H9 (cell line): ENCODE data around the gene DPH5. TPM values are rescaled to one million over a fixed set of nuclear protein-coding genes. Genes with fewer than 3 reads are reported as not detected.

Experiments used
- DNase-seq: peaks from one replicate; pipeline ENCODE4 v3.0.0-alpha.2; 2017
- H2AFZ ChIP-seq: one replicate; pipeline ENCODE4 v1.6.1; 2013; ENCODE audit warnings: mild to moderate bottlenecking, low read length, control low read depth, moderate library complexity
- H2AK5ac ChIP-seq: 2 replicates; pipeline ENCODE4 v1.6.1; 2013; ENCODE audit warnings: low read length, control low read depth, mixed read lengths; ENCODE audit not compliant: insufficient read length
- H2BK120ac ChIP-seq: one replicate; pipeline ENCODE4 v1.6.1; 2013; ENCODE audit warnings: low read depth, mild to moderate bottlenecking, low read length, control low read depth, inconsistent platforms; ENCODE audit not compliant: poor library complexity, severe bottlenecking
- H2BK12ac ChIP-seq: 2 replicates; pipeline ENCODE4 v1.6.1; 2013; ENCODE audit warnings: low read length, control low read depth, mixed read lengths, low read depth; ENCODE audit not compliant: insufficient read length
- H2BK15ac ChIP-seq: 2 replicates; pipeline ENCODE4 v1.6.1; 2013; ENCODE audit warnings: low read depth, low read length, control low read depth
- H2BK20ac ChIP-seq: one replicate; pipeline ENCODE4 v1.6.1; 2013; ENCODE audit warnings: low read depth, mild to moderate bottlenecking, low read length, control low read depth, inconsistent platforms; ENCODE audit not compliant: poor library complexity, severe bottlenecking
- H2BK5ac ChIP-seq: 2 replicates; pipeline ENCODE4 v1.6.1; 2013; ENCODE audit warnings: low read length, control low read depth, mixed read lengths; ENCODE audit not compliant: insufficient read length
- H3K14ac ChIP-seq: 2 replicates; pipeline ENCODE4 v1.6.1; 2013; ENCODE audit warnings: low read length, control low read depth; ENCODE audit not compliant: insufficient read depth
- H3K18ac ChIP-seq: 2 replicates; pipeline ENCODE4 v1.6.1; 2013; ENCODE audit warnings: low read depth, mild to moderate bottlenecking, mixed read lengths, low read length, control low read depth; ENCODE audit not compliant: insufficient read length
- H3K23ac ChIP-seq: 2 replicates; pipeline ENCODE4 v1.6.1; 2013; ENCODE audit warnings: low read length, control low read depth, mixed read lengths, low read depth; ENCODE audit not compliant: insufficient read length
- H3K23me2 ChIP-seq: 2 replicates; pipeline ENCODE4 v1.6.1; 2013; ENCODE audit warnings: low read depth, mild to moderate bottlenecking, mixed read lengths, low read length, control low read depth; ENCODE audit not compliant: insufficient read length, poor library complexity, severe bottlenecking
- H3K27ac ChIP-seq: 2 replicates; pipeline ENCODE4 v1.5.1; 2013; ENCODE audit warnings: low read length, control low read depth, mixed read lengths, low read depth; ENCODE audit not compliant: insufficient read length
- H3K27me3 ChIP-seq: 2 replicates; pipeline ENCODE4 v1.6.1; 2013; ENCODE audit warnings: low read length, control low read depth, inconsistent platforms; ENCODE audit not compliant: insufficient read depth
- H3K4ac ChIP-seq: 2 replicates; pipeline ENCODE4 v1.6.1; 2013; ENCODE audit warnings: low read depth, mild to moderate bottlenecking, control low read depth, inconsistent platforms, low read length, moderate library complexity
- H3K4me1 ChIP-seq: 2 replicates; pipeline ENCODE4 v1.6.1; 2013; ENCODE audit warnings: low read length, control low read depth, inconsistent platforms; ENCODE audit not compliant: insufficient read depth
- H3K4me2 ChIP-seq: 2 replicates; pipeline ENCODE4 v1.6.1; 2013; ENCODE audit warnings: low read length, control low read depth, mixed read lengths; ENCODE audit not compliant: insufficient read length, insufficient read depth
- H3K56ac ChIP-seq: 2 replicates; pipeline ENCODE4 v1.6.1; 2013; ENCODE audit warnings: low read depth, mild to moderate bottlenecking, mixed read lengths, low read length, control low read depth; ENCODE audit not compliant: insufficient read length
- H3K79me1 ChIP-seq: 2 replicates; pipeline ENCODE4 v1.6.1; 2013; ENCODE audit warnings: low read depth, mild to moderate bottlenecking, moderate library complexity, low read length, control low read depth, inconsistent platforms; ENCODE audit not compliant: insufficient read depth, poor library complexity, severe bottlenecking
- H3K79me2 ChIP-seq: 2 replicates; pipeline ENCODE4 v1.6.1; 2013; ENCODE audit warnings: low read length, control low read depth, inconsistent platforms; ENCODE audit not compliant: insufficient read depth
- H3K9ac ChIP-seq: 2 replicates; pipeline ENCODE4 v1.6.1; 2013; ENCODE audit warnings: low read length, control low read depth, mixed read lengths; ENCODE audit not compliant: insufficient read length; ENCODE audit errors: extremely low read depth
- H3K9me3 ChIP-seq: one replicate; pipeline ENCODE4 v1.6.1; 2013; ENCODE audit warnings: low read depth, low read length, inconsistent platforms; ENCODE audit not compliant: control insufficient read depth
- H3T11ph ChIP-seq: one replicate; pipeline ENCODE4 v1.6.1; 2013; ENCODE audit warnings: mild to moderate bottlenecking, low read length, control low read depth, inconsistent platforms
- H4K20me1 ChIP-seq: one replicate; pipeline ENCODE4 v1.6.1; 2013; ENCODE audit not compliant: control insufficient read depth, insufficient read length, insufficient read depth
- H4K5ac ChIP-seq: 2 replicates; pipeline ENCODE4 v1.6.1; 2013; ENCODE audit warnings: low read depth, mild to moderate bottlenecking, mixed read lengths, low read length, control low read depth; ENCODE audit not compliant: insufficient read length
- H4K8ac ChIP-seq: replicated peaks from 2 replicates; pipeline ENCODE4 v1.6.1; 2013; ENCODE audit warnings: low read length, control low read depth, mixed read lengths, low read depth; ENCODE audit not compliant: insufficient read length
- H4K91ac ChIP-seq: 2 replicates; pipeline ENCODE4 v1.6.1; 2013; ENCODE audit warnings: low read depth, mild to moderate bottlenecking, moderate library complexity, mixed read lengths, low read length, control low read depth; ENCODE audit not compliant: insufficient read length
- H3K27ac Mint-ChIP-seq, 3 experiments: 2 replicates in 2 of 3; 3 replicates in 1 of 3; pipeline ENCODE4 v1.8.0; 2020 to 2021; ENCODE audit warnings: mixed read lengths in 3 of 3, mild to moderate bottlenecking in 1 of 3, moderate library complexity in 1 of 3
- H3K27me3 Mint-ChIP-seq: 2 replicates; pipeline ENCODE4 v1.8.0; 2021; ENCODE audit warnings: low read depth, mild to moderate bottlenecking, moderate library complexity, mixed read lengths
- H3K36me3 Mint-ChIP-seq, 3 experiments: 2 replicates in 2 of 3; 3 replicates in 1 of 3; pipeline ENCODE4 v1.8.0; 2020 to 2021; ENCODE audit warnings: low read depth in 3 of 3, mixed read lengths in 3 of 3; ENCODE audit not compliant: insufficient read depth in 1 of 3
- H3K4me1 Mint-ChIP-seq, 2 experiments: 2 replicates each; pipeline ENCODE4 v1.8.0; 2020; ENCODE audit warnings: mixed read lengths in 2 of 2
- H3K4me3 Mint-ChIP-seq, 2 experiments: 2 replicates in 1 of 2; 3 replicates in 1 of 2; pipeline ENCODE4 v1.8.0; 2020 to 2021; ENCODE audit warnings: mild to moderate bottlenecking in 2 of 2, mixed read lengths in 2 of 2, moderate library complexity in 1 of 2
- H3K9me3 Mint-ChIP-seq, 2 experiments: 2 replicates in 1 of 2; 3 replicates in 1 of 2; pipeline ENCODE4 v1.8.0; 2020; ENCODE audit warnings: mild to moderate bottlenecking in 2 of 2, mixed read lengths in 2 of 2, moderate library complexity in 1 of 2
- WGBS: extraction: QIAGEN DNeasy Blood & Tissue Kit; methylation state at CpG from one replicate; pipeline ENCODE4 v1.1.7; 2013; ENCODE audit warnings: missing lambda C conversion rate, low lambda C conversion rate, mixed read lengths; ENCODE audit not compliant: insufficient read length; ENCODE audit errors: extremely low coverage; 5-methylcytosine and 5-hydroxymethylcytosine counted together
- total RNA-seq: library from RNA; stranded (reverse); gene quantifications from 2 replicates; pipeline ENCODE4 v1.2.1, GENCODE V29; 2021
- TF ChIP-seq, protein P1 (sequence below): fragments of 200-600 bp; sonication (generic); conservative IDR thresholded peaks from 3 replicates; pipeline ENCODE4 v1.8.0; 2021; ENCODE audit warnings: antibody characterized with exemption, mild to moderate bottlenecking

DPH5 gene
- total RNA-seq, 1 experiment from 2014 or later: 49.4 TPM

DNA sequence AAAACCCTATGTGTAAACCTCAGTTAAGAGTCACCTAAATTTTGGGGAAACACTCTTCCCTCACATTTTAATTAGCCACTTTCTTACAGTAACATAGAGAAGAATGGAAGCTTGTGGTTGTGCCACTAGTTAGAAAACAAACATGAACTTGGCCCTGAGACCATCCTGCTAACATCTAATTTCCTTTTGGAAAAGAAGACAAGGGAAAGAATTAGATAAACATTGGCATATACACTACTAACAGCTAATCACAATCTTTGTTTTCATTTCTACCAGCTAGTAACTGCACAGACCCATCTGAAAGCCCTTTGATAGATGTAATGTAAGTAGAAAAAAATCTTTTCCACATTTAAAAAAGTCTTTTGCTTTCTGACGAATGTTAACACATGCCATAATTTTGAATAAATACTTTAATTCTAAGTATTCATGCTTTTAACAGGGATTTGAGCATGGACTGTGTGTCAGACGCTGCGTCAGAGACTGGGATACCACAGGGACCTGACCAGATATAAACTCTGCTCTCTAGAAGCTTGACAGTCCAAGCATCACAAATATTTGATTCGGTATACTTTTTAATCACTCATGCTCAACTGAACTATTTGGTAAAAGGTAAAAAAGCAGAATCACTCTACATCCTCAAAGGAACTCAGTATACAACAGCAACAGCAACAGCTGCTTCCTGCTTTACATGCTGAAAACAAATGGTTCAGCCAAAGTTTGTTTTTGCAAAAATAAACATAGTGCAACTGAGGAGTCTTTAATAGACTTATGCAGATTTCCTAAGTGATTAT is 30.2 kb downstream of the DPH5 start:
- no peak overlapping the region for H2BK15ac ChIP-seq
- Mint-ChIP-seq H3K27ac (no peak overlapping the region), H3K36me3 (peaks cover 14 to 33% (median 29%) of the 10 kb centered on the region in 3 experiments; a peak in 6 of 7 replicates), H3K4me1 (no peaks in the 10 kb centered on the region), H3K9me3 (no peaks in the 10 kb centered on the region), H3K4me3 (no peak overlapping the region), H3K27me3 (no peaks in the 10 kb centered on the region)
- no peak overlapping the region for H4K5ac ChIP-seq
- H4K20me1 ChIP-seq: no peaks in the 10 kb centered on the region
- H2BK5ac ChIP-seq: no peak overlapping the region
- no peak overlapping the region for H2BK12ac ChIP-seq
- no peak overlapping the region for H2BK120ac ChIP-seq
- TF ChIP-seq, protein P1, sequence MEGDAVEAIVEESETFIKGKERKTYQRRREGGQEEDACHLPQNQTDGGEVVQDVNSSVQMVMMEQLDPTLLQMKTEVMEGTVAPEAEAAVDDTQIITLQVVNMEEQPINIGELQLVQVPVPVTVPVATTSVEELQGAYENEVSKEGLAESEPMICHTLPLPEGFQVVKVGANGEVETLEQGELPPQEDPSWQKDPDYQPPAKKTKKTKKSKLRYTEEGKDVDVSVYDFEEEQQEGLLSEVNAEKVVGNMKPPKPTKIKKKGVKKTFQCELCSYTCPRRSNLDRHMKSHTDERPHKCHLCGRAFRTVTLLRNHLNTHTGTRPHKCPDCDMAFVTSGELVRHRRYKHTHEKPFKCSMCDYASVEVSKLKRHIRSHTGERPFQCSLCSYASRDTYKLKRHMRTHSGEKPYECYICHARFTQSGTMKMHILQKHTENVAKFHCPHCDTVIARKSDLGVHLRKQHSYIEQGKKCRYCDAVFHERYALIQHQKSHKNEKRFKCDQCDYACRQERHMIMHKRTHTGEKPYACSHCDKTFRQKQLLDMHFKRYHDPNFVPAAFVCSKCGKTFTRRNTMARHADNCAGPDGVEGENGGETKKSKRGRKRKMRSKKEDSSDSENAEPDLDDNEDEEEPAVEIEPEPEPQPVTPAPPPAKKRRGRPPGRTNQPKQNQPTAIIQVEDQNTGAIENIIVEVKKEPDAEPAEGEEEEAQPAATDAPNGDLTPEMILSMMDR: no peak
- H3K4me2 ChIP-seq: no peak overlapping the region
- no peak overlapping the region for H3K23ac ChIP-seq
- WGBS: no CpG with 5 or more reads among the region's 4 CpGs
- no peak overlapping the region for H3K18ac ChIP-seq
- no peak overlapping the region for H3K27ac ChIP-seq
- H3K79me2 ChIP-seq: no peaks in the 10 kb centered on the region
- H3K14ac ChIP-seq: no peak overlapping the region
- no peaks in the 10 kb centered on the region for H3K23me2 ChIP-seq
- no peak overlapping the region for H2AK5ac ChIP-seq
- no peak overlapping the region for H2AFZ ChIP-seq
- H3K79me1 ChIP-seq: no peaks in the 10 kb centered on the region
- H3K4me1 ChIP-seq: no peaks in the 10 kb centered on the region
- no peak overlapping the region for H3K9ac ChIP-seq
- no peaks in the 10 kb centered on the region for H3K9me3 ChIP-seq
- no peaks in the 10 kb centered on the region for H3K27me3 ChIP-seq
- no peak overlapping the region for H3K4ac ChIP-seq
- no peak for DNase-seq
- H4K8ac ChIP-seq: no peak overlapping the region
- H2BK20ac ChIP-seq: no peak overlapping the region
- no peak overlapping the region for H4K91ac ChIP-seq
- no peak overlapping the region for H3K56ac ChIP-seq
- no peak overlapping the region for H3T11ph ChIP-seq
